Measurements from ENCODE around the gene AKAP3. TPM values are rescaled to one million over a fixed set of nuclear protein-coding genes. Genes with fewer than 3 reads are reported as not detected.

AKAP3 gene
- total RNA-seq, 1 donor from 2014 or later: 0.55 TPM

DNA sequence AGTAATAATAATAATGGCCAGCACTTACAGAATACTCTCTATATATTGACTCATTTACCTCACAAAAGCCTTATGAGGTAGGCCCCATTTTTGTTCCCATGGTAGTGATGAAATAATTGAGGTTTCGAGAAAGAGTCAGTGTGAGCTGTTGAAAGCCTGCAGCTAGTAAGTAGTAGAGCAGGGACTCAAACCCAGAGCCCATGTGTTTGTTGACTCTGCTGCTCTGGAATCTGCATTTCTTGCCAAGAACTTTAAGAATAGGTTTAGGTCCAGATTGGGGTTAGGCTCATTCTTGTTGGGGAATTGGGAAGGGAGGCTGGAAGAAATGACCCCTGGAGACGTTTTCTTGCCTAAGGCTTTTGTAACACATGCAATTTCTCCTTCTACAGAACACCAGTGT is 58.9 kb downstream of the AKAP3 start:
- no peak overlapping the region for H3K27ac Mint-ChIP-seq
- no peaks in the 10 kb centered on the region for H3K36me3 Mint-ChIP-seq (ENCODE audit: low read depth)
- H3K4me1 Mint-ChIP-seq (ENCODE audit: low read depth): no peaks in the 10 kb centered on the region
- no peak for DNase-seq (ENCODE audit: low spot score)
- H3K9me3 Mint-ChIP-seq: no peaks in the 10 kb centered on the region
- peaks cover 9% of the 10 kb centered on the region for H3K27me3 Mint-ChIP-seq (ENCODE audit: low read depth)
- intact Hi-C loops (cut with micrococcal nuclease): no loop called here
- H3K4me3 Mint-ChIP-seq (ENCODE audit: low read depth): no peak overlapping the region

DNA sequence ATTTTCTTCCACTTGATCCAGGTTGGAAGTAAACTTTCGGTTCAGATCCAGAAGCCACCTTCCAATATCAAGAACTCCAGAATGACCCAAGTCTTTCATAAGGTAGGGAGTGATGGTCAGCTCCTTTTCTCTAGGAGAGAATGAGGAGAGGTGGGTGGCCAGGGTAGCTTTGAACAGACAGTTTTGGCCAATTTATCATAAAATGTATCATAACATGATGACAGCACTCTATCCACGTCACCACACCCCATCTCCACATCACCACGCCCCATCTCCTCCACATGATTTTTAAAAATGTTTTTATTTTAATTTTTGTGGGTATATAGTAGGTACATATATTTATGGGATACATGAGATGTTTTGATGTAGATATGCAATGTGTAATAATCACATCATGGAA is 59.9 kb downstream of the AKAP3 start:
- Mint-ChIP-seq H3K4me1 (ENCODE audit: low read depth) (no peaks in the 10 kb centered on the region), H3K36me3 (ENCODE audit: low read depth) (no peaks in the 10 kb centered on the region), H3K27me3 (ENCODE audit: low read depth) (peaks cover 7% of the 10 kb centered on the region), H3K27ac (no peak overlapping the region), H3K9me3 (no peaks in the 10 kb centered on the region), H3K4me3 (ENCODE audit: low read depth) (no peak overlapping the region)
- DNase-seq (ENCODE audit: low spot score): no peak
- intact Hi-C loops (cut with micrococcal nuclease): no loop called here

DNA sequence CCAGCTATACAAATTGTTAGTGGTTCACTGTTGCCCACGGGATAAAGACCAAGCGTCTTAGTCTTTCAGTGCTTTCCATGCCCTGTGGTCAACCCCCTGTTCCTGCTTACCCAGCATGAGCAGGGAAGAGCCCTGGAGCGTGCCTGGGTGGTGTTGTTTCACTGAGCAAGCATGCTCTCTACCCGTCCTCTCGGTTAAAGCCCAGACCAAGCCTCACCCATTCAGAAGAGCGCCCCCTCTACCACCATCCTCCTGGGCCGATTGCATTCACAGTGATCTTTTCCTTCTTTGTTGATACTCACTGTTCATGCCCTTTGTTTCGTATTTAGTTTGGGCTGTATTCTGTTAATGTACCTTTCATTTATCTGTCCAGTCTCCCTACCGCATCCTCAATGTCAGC is 61.7 kb downstream of the AKAP3 start:
- peaks cover 4% of the 10 kb centered on the region for H3K27me3 Mint-ChIP-seq (ENCODE audit: low read depth)
- intact Hi-C loops (cut with micrococcal nuclease): no loop called here
- H3K27ac Mint-ChIP-seq: no peak overlapping the region
- H3K36me3 Mint-ChIP-seq (ENCODE audit: low read depth): no peaks in the 10 kb centered on the region
- H3K4me3 Mint-ChIP-seq (ENCODE audit: low read depth): no peak overlapping the region
- H3K4me1 Mint-ChIP-seq (ENCODE audit: low read depth): no peaks in the 10 kb centered on the region
- DNase-seq (ENCODE audit: low spot score): no peak
- H3K9me3 Mint-ChIP-seq: no peaks in the 10 kb centered on the region

DNA sequence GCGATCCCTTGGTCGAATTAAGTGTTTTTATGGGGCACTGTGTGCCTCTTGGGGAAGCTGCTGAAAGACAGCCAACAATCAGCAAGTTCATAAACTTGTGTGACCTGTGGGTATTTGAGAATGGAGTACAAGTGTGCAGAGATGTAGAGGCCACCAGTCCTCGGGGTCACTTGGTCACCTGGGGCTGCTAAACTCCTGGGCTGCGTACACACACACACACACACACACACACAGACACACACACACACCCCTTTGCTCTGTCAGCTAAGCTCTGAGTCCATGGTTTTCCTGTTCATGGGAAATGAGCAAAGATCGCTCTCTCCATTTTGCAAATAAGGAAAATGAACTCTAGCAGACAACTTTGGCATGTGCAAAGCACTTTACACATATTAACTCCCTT is 62.4 kb downstream of the AKAP3 start:
- Mint-ChIP-seq H3K4me1 (ENCODE audit: low read depth) (no peaks in the 10 kb centered on the region), H3K27me3 (ENCODE audit: low read depth) (peaks cover 4% of the 10 kb centered on the region)
- DNase-seq (ENCODE audit: low spot score): no peak

DNA sequence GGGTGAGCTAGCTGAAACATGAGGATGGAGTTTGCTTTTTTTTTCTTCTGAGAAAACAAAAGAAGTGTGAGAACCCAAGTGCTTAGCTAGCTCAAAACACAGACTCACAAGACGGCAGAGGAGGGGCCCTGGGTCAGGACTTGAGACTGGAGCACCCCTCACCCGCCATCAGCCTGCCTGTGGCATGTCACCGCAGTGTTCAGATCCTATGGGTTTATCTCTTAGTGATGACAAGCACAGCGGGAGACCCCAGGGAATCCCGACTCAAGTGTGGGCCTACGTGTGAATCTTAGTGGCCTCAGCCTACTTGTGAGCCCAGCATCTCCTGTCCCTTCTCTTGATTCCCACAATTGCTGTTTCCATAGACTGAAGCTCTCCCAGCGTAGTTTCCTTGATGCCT is 64.0 kb downstream of the AKAP3 start:
- Mint-ChIP-seq H3K9me3 (no peaks in the 10 kb centered on the region), H3K27ac (no peak overlapping the region), H3K4me3 (ENCODE audit: low read depth) (no peak overlapping the region), H3K4me1 (ENCODE audit: low read depth) (no peaks in the 10 kb centered on the region), H3K27me3 (ENCODE audit: low read depth) (peaks cover 3% of the 10 kb centered on the region), H3K36me3 (ENCODE audit: low read depth) (no peaks in the 10 kb centered on the region)
- no peak for DNase-seq (ENCODE audit: low spot score)
- intact Hi-C loops (cut with micrococcal nuclease): no loop called here

More for the DNA sequence above, 62.4 kb downstream of the AKAP3 start:
- Mint-ChIP-seq H3K36me3 (ENCODE audit: low read depth) (no peaks in the 10 kb centered on the region), H3K4me3 (ENCODE audit: low read depth) (no peak overlapping the region), H3K9me3 (no peaks in the 10 kb centered on the region), H3K27ac (no peak overlapping the region)
- intact Hi-C loops (cut with micrococcal nuclease): no loop called here

DNA sequence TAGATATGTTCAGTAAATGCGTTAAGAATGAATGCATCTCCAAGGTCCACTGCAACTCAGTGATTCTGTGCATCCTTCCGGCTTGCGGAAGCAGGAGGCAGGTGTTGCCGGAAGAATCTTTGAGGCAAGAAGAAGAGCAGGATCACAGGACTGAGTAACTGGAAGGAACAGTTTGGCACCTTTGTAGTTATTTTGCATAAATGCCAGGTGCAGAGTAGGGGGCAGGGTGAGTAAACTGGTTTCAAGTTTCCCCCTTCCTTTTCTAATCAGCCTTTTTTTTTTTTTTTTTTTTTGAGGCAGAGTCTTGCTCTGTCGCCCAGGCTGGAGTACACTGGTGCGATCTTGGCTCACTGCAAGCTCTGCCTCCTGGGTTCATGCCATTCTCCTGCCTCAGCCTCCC is 64.6 kb downstream of the AKAP3 start:
- Mint-ChIP-seq H3K36me3 (ENCODE audit: low read depth) (no peaks in the 10 kb centered on the region), H3K4me3 (ENCODE audit: low read depth) (no peak overlapping the region), H3K27me3 (ENCODE audit: low read depth) (peaks cover 3% of the 10 kb centered on the region), H3K27ac (no peak overlapping the region), H3K9me3 (no peaks in the 10 kb centered on the region), H3K4me1 (ENCODE audit: low read depth) (no peaks in the 10 kb centered on the region)
- no peak for DNase-seq (ENCODE audit: low spot score)
- intact Hi-C loops (cut with micrococcal nuclease): no loop called here

DNA sequence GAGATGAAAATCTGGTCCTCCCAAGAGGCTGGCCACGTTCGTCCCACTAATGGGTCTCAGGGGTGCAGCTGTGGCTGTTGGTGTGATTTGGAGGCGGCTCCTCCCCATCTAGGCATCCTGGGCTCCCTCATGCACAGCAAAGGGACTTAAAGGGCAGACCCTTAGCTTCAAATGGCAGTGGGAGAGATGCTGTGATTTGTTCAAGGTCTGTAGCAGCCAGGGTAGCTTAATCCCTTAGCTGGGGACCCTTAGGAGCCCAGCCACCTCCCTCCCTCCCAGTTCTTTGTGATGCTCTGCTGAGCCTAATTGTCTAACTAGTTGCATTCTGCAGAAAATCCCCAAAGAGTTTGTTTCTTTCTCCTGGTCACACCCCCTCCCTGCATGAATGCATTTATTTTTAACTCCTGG is 68.6 kb downstream of the AKAP3 start:
- intact Hi-C loops (cut with micrococcal nuclease): no loop called here
- H3K36me3 Mint-ChIP-seq (ENCODE audit: low read depth): no peaks in the 10 kb centered on the region
- H3K4me3 Mint-ChIP-seq (ENCODE audit: low read depth): no peak overlapping the region
- no peak for DNase-seq (ENCODE audit: low spot score)
- H3K4me1 Mint-ChIP-seq (ENCODE audit: low read depth): no peaks in the 10 kb centered on the region
- H3K27ac Mint-ChIP-seq: no peak overlapping the region
- H3K9me3 Mint-ChIP-seq: no peaks in the 10 kb centered on the region
- H3K27me3 Mint-ChIP-seq (ENCODE audit: low read depth): peaks cover 7% of the 10 kb centered on the region

DNA sequence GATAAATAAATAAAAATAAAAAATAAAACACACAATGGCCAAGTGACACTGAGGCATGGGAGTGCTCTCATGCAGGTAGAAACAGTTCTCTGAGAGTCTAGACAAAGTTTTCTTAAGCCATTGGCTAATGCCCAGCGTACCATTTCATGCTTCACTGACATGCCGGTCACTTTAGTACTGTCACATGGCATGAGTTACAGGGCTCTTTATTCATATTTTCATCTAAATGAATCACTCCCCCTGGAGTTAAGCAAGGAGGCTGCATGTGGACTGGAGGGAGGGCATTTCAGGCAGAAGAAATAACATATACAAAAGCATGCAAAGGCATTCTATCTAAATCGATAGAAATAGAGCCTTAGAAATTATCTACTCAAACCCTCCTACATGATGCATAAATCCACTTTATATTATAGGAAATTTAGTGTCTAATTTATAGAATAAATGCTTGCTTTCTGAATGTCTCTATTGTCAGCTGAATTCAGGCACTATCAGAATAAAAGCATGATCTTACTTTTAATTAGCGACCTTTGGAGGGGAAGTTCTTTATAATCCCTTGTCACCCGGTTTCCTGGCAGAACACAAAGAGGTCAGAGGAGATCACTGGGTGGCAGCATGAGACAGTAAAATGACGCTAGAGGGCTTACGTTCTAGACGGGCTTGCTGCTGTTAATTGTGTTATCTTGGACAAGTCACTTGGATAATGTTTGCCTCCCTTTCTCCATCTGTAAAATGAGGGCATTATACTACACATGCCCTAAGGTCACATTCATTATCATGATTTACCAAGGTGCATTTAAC is 69.3 kb downstream of the AKAP3 start:
- Mint-ChIP-seq H3K9me3 (no peaks in the 10 kb centered on the region), H3K27me3 (ENCODE audit: low read depth) (peaks cover 7% of the 10 kb centered on the region), H3K4me1 (ENCODE audit: low read depth) (no peaks in the 10 kb centered on the region), H3K36me3 (ENCODE audit: low read depth) (no peaks in the 10 kb centered on the region), H3K4me3 (ENCODE audit: low read depth) (no peak overlapping the region), H3K27ac (no peak overlapping the region)
- DNase-seq (ENCODE audit: low spot score): no peak
- intact Hi-C loops (cut with micrococcal nuclease): no loop called here

DNA sequence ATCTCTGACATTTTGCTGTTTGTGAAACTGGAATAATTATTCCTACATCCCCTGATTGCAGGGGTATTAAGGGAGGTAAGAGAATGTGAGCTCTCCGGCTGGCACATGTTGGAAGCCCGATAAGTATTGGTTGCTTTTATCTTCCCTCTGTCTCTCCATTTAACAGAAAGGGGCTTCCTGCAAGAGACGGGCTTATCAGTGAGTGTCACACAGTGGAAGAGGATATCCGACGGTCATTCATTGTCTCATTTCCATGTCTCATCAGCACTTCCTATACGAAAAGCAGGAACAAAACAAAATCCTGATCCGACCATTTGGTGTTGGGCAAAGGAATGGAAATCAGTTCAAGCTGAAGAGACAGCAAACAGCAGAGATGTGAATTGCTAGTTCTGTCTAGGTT is 76.2 kb downstream of the AKAP3 start:
- Mint-ChIP-seq H3K27me3 (ENCODE audit: low read depth) (peaks cover 7% of the 10 kb centered on the region), H3K36me3 (ENCODE audit: low read depth) (no peaks in the 10 kb centered on the region), H3K9me3 (no peaks in the 10 kb centered on the region), H3K27ac (no peak overlapping the region), H3K4me3 (ENCODE audit: low read depth) (no peak overlapping the region), H3K4me1 (ENCODE audit: low read depth) (no peaks in the 10 kb centered on the region)
- intact Hi-C loops (cut with micrococcal nuclease): no loop called here
- no peak for DNase-seq (ENCODE audit: low spot score)

DNA sequence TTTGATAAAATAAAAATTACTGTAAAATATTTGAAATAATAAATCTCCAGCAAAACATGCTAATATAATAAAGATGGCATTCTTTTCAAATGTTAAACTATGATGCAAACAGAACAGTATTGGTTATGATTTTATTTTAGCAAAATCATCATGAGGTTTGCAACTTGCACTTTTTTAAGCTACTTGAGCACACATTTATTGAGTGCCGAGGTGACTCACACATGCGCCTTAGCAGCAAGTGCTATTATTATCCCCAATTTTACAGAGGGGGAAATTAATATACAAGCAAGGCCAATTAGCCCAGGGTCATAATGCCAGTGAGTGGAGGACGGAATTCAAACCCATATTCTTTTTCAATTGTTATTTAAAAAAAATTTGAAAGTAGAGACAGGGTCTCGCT is 79.6 kb downstream of the AKAP3 start:
- Mint-ChIP-seq H3K36me3 (ENCODE audit: low read depth) (no peaks in the 10 kb centered on the region), H3K9me3 (no peaks in the 10 kb centered on the region), H3K27ac (no peak overlapping the region), H3K27me3 (ENCODE audit: low read depth) (no peaks in the 10 kb centered on the region), H3K4me1 (ENCODE audit: low read depth) (peaks cover 9% of the 10 kb centered on the region), H3K4me3 (ENCODE audit: low read depth) (no peak overlapping the region)
- intact Hi-C loops (cut with micrococcal nuclease): no loop called here
- no peak for DNase-seq (ENCODE audit: low spot score)

DNA sequence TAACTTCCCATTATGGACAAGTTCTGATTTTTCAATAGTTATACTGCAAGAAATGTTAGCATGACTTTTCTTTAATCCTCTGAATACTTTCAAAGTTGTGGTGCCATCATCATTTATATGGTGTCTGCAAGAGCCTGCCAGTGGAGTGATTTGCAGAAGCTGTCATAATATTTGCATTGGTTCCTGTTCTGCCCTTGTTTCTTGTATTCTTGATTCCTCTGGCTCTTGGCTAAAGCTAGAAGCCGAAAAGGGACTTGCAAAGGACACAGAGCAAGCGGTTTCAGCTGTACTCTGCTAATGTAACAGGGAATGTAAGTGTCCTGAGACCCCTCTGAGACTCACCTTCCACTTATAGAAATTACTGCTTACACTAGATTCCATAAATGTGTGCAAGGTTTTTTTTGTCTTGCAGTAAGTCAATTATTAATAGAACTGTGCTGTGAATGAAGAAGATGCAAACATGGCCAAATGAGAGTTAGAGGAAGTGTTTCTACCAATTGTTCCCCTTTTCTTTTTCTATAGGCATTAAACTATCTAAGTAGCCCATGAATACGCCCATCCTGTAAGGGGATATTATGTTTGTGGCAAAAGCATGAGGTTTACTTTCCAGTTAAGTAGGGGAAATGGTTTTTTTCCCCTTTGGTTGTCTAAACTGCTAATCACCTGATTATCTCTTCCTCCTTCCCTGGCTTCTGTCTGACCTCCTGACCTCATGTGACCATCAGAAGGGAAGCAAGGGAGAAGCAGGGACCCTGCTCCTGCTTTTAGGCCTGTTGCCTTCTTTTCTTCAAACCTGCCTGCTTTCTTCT is 81.6 kb downstream of the AKAP3 start:
- Mint-ChIP-seq H3K27me3 (ENCODE audit: low read depth) (no peaks in the 10 kb centered on the region), H3K9me3 (no peaks in the 10 kb centered on the region), H3K4me1 (ENCODE audit: low read depth) (peaks cover 12% of the 10 kb centered on the region), H3K27ac (no peak overlapping the region), H3K36me3 (ENCODE audit: low read depth) (no peaks in the 10 kb centered on the region), H3K4me3 (ENCODE audit: low read depth) (no peak overlapping the region)
- intact Hi-C loops (cut with micrococcal nuclease): no loop called here
- DNase-seq (ENCODE audit: low spot score): no peak

DNA sequence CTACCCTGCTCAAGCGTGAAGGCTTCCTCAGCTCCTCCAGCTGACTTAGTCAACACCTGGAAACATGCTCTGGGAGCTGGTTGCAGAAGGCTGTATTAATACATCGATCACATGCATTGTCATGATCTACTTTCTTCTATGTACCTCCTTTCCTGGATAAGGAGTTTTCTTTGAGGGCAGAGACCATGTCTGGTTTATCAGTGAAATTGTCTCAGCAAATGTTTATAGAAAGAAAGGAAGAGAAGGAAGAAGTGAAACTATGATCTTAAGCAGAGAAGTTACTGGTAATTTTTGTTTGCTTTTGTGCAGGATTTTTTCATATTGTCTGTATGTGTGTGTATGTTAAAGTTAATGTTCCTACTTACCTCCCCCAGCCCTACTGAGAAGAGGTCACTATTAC is 82.4 kb downstream of the AKAP3 start:
- Mint-ChIP-seq H3K27me3 (ENCODE audit: low read depth) (no peaks in the 10 kb centered on the region), H3K9me3 (no peaks in the 10 kb centered on the region), H3K4me1 (ENCODE audit: low read depth) (peaks cover 15% of the 10 kb centered on the region), H3K27ac (no peak overlapping the region), H3K4me3 (ENCODE audit: low read depth) (no peak overlapping the region), H3K36me3 (ENCODE audit: low read depth) (peaks cover 3% of the 10 kb centered on the region)
- no peak for DNase-seq (ENCODE audit: low spot score)
- intact Hi-C loops (cut with micrococcal nuclease): no loop called here
